Measurements from ENCODE around the gene DLX4. TPM values are rescaled to one million over a fixed set of nuclear protein-coding genes. Genes with fewer than 3 reads are reported as not detected.

Gene DLX4
- polyA plus RNA-seq, 3 donors: 0.22 to 0.61 (median 0.26) TPM

DNA sequence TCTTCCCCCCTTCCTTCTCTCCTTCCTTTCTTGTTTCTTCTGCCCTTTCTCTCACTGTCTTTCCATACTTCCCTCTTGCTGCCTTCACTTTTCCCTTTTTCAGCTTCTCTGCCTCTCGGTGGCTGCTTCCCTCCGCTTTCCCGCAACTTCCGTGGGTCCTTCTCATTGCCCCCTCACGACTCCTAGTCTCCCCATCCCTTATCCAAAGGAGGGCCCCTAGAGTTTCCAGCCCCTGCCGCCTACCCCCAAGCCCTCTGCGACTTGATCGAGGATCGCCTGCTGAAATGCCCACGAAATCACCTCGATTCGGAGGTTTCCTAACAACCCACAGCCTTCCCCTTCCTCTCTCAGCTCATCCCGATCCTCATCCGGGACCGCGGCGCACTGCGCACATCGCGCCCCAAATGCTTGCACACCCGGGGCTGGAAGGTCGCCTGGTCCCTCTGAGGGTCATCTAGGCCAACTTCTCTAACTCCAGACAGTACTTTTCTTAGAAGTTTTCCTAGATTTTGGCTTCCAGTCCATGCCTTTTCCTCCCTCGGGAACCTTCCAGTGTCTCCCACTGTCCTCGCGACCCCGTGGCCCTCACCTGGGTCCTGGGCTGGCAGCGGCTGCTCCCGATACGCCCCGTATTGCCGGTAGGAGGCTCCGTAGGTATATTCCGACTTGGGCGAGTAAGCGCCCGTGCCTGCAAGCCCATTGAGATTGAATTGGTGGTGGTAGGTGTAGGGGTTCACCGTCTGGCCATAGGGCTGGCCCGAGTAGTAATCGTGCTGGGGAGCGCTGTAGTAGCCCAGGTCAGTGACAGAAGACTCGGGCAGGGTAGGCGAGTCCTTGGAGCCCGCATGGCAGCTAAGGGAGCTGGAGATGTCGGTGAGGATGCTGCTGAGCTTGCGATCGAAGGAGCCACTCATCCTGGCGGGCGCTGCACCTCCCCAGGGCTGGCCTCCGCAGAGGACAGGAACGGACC lies 25.4 kb downstream of the DLX4 start:
- 5 to 7% (median 7%) methylated on average over 50 of the region's 50 CpGs for WGBS, 3 donors
- H3K27ac ChIP-seq (ENCODE audit: low read depth, low read length): no peak overlapping the region

DNA sequence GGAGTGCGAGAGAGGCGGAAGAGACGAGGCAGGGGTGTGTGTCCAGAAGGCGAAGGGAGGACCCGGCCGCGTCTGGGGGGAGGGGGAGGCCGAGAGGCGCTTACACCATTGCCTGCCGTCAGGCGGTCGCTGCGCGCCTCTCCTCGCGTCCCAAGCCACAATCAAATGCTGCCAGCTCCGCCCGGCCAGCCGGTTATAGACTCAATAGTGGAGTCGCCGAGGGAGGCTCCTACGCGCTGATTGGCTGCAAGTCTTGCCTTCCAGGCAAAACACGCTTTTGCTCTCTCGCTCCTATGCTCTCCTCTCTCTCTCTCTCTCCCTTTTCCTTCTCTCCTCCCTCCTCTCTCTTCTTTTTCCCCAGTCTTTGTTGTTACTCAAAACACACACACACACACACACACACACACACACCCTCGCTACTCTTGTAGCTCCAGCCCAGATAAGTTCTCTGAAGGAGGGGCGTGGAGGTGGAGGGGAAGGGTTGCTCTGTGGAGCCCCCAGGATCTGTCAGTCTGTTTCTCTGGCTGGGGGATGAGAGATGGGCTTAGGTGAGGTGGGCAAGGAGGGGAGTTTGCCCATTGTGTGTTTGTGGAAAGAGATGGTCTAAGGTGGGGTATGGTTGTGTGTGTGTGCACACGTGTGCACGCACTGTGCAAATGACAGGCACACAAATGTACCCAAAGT lies 26.2 kb downstream of the DLX4 start, which contains the start of gene DLX3:
Gene DLX3 (minus strand): TSS at position 170 of the 684 bp plus-strand sequence. CDS start 226 bp downstream, outside the sequence.
- no peak within 1 kb of the TSS for H3K27ac ChIP-seq (ENCODE audit: low read depth, low read length)
- WGBS, 3 donors: 2 to 3% (median 3%) methylated on average over 28 to 29 of the region's 29 CpGs

DNA sequence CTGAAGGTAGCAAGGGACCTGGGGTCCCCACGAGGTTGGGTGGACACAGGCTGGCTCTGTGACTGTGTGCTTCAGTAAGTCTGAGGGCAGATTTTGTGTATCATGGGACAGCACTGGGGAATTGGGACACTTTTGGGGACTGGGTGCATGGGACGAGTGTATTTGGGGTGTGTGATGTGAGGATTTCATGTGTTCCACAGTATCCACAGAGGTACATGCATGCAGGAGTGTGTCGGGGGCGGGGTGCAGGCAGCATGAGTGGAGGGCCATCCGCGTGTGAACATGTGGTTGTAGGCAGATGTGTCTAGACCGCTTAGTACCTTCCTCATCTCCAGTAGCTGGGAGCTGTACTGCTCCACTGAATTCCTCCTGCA lies 27.1 kb downstream of the DLX4 start:
- no peak overlapping the region for H3K27ac ChIP-seq (ENCODE audit: low read depth, low read length)
- WGBS, 3 donors: 41 to 46% (median 44%) methylated on average over 7 of the region's 7 CpGs

- no peak overlapping the region for H3K27ac ChIP-seq (ENCODE audit: low read depth, low read length)
- 1 to 2% (median 2%) methylated on average over 57 to 58 of the region's 58 CpGs for WGBS, 3 donors
These were observed 27.7 kb downstream of the DLX4 start for GRCh38 chr17:49996495-49997300.

GRCh38 chr17:49997301-49997650 lies 28.3 kb downstream of the DLX4 start:
- 30 to 35% (median 34%) methylated on average over 6 of the region's 6 CpGs for WGBS, 3 donors
- H3K27ac ChIP-seq (ENCODE audit: low read depth, low read length): no peak overlapping the region

DNA sequence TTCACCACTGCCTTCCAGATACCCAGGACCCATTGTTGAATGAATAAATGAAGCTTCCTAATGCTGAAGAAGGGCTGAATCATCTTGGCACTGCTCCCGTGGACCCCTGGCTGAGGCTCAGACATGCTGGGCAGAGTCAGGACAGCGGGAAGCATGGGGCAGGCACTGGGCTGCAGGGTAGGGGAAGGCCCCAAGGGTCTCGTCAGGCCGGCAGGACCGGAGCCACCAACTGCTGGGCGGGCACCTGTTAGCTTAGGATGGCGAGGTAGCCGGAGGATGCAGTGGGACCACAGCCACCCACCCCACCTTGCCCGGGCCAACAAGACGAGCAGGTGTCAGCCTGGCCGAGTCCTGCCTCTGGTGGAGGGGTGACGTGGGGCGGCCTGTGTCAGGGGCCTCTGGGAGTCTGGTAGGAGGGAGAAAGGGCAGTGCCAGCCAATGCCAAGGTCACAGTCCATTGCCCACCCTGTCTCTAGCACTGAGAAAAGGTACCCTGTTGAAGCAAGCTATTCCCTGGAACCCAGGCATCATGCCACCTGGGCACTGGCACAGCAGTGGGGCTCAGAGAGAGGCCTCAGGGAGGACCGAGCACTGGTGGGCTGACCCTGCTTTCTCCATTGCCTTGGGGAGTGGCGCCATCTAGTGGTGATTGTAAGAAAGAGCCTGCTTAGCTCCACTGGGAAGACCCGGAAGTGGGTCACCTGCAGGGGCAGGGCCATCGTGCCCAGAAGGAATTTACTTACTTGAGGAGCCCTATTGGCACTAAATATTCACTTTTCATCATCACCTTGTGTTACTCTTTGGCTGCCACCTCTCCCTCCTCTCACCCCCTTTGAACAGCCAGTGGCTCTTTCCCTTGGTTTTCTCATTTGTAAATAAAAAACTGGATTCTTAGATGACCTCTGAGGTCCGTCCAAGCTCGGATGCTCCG lies 29.0 kb downstream of the DLX4 start:
- no peak overlapping the region for H3K27ac ChIP-seq (ENCODE audit: low read depth, low read length)
- WGBS, 3 donors: 38 to 44% (median 41%) methylated on average over 16 to 20 of the region's 20 CpGs

- H3K27ac ChIP-seq (ENCODE audit: low read depth, low read length): no peak overlapping the region
- WGBS, 3 donors: 54 to 56% (median 56%) methylated on average over 11 of the region's 11 CpGs
These were observed 30.0 kb downstream of the DLX4 start for GRCh38 chr17:49998836-49999511.

- H3K27ac ChIP-seq (ENCODE audit: low read depth, low read length): no peak overlapping the region
- 69 to 79% (median 70%) methylated on average over 4 of the region's 4 CpGs for WGBS, 3 donors
These were observed 34.9 kb downstream of the DLX4 start for GRCh38 chr17:50003911-50004310.

GRCh38 chr17:50009282-50009681 lies 40.3 kb downstream of the DLX4 start:
- 74 to 93% (median 75%) methylated on average over 2 of the region's 2 CpGs for WGBS, 3 donors
- H3K27ac ChIP-seq (ENCODE audit: low read depth, low read length): no peak overlapping the region

DNA sequence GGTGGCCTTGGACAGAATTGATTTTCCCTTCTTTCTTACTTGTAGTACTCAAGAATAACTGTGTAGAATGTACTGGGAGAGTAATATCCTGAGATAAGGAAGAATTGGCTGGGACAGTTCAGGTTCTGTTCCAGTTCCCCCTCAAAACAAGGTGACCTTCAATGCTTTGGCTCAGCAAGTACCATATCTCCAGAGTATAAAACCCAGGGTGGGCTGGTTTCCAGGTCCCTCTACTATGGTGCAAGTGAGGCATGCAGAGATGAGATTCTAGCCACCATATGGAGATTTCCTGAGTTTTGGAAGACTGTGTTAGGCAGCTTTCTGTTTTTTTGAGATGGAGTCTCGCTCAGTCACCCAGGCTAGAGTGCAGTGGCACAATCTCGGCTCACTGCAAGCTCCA lies 44.1 kb downstream of the DLX4 start:
- H3K27ac ChIP-seq (ENCODE audit: low read depth, low read length): no peak overlapping the region
- 69 to 92% (median 86%) methylated on average over 2 of the region's 2 CpGs for WGBS, 3 donors

GRCh38 chr17:50014471-50015088 lies 45.6 kb downstream of the DLX4 start:
- H3K27ac ChIP-seq (ENCODE audit: low read depth, low read length): no peak overlapping the region
- WGBS, 3 donors: 9 to 54% (median 41%) methylated on average over 1 of the region's 1 CpG

GRCh38 chr17:50015146-50015545 lies 46.2 kb downstream of the DLX4 start:
- H3K27ac ChIP-seq (ENCODE audit: low read depth, low read length): no peak overlapping the region
- 80 to 87% (median 80%) methylated on average over 2 of the region's 2 CpGs for WGBS, 3 donors

- no peak overlapping the region for H3K27ac ChIP-seq (ENCODE audit: low read depth, low read length)
- WGBS, 3 donors: 92 to 96% (median 95%) methylated on average over 1 of the region's 1 CpG
These were observed 49.9 kb downstream of the DLX4 start for GRCh38 chr17:50018909-50019308.

DNA sequence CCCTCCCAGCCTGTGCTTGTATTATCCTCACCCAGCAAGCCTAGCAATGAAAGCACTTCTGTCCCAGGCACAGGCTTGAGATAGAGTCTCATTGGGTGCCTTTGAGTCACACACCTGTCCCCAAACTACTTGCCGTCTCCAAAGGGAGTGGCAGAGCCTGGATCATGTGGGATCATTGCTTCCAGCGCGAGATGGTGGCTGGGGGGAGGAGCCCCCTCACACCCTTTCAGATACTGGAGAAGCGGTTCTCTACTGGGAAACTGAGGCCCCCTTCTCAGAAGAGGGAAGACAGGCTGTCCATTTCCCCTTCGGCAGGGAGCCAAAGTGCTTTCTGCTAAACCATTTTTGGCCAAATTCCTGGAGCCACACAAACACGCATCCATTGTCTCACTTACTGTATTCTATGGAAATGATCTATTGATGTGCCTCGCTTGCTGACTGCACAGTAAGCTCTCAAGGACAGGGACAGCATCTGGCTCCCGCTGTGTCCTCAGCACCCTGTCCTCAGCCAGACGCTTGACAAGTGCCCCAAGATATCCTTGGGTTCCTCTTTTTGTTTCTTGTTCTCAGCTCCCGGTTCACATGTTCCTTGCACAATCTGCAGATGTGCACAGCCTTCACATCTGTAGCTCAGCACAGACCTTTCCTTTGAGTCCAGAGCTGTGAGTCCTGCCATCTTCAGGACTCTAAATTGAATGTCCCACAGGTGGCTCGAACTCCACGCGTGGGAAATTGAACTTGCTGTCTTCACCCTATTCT lies 52.0 kb downstream of the DLX4 start:
- WGBS, 3 donors: 48 to 63% (median 52%) methylated on average over 13 of the region's 13 CpGs
- H3K27ac ChIP-seq (ENCODE audit: low read depth, low read length): no peak overlapping the region

DNA sequence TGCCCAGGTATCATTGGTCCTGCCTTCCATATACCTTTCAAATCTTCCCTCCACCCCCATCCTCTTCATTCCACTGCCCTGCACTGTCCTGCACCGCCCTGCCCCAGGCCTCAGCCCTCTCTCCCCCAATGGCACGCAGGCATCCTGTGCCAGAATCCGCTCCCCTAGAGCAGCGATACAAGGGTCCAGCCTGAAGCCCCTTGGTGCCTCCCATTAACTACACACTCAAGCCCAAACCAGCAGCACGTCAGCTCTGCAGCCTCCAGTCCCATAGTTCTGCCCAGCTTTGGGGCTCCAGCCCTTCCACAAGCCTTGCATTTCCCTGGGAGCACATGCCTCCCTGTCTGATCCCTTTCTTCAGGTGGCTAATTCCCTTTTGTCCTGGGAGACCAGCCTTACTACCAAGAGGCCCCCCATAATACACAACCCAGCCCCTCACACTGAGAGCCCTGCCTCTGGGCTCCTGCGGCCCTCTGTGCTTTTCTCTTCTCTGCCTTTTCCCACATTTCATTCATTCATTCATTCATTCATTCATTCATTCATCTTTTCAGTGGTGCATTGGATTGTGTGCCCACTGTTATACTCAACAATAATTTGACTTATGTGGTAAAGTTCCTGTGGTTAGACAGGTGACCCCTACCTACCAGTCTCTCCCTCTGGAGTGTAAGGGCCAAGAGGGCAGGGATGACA lies 52.8 kb downstream of the DLX4 start:
- 92 to 94% (median 94%) methylated on average over 6 of the region's 6 CpGs for WGBS, 3 donors
- H3K27ac ChIP-seq (ENCODE audit: low read depth, low read length): no peak overlapping the region
